Fibroblast of lung (primary cell): Measurements from ENCODE around the gene IL6R.

Source experiments
- CTCF ChIP-seq, 2 donors: IDR thresholded peaks in 1 of 2; conservative IDR thresholded peaks in 1 of 2; 1 replicate in 1 of 2; 2 replicates in 1 of 2; pipeline ENCODE4 v1.5.1; 2011 to 2012; ENCODE audit warnings: low read length in 2 of 2, control low read depth in 1 of 2, inconsistent platforms in 1 of 2, low read depth in 1 of 2, mild to moderate bottlenecking in 1 of 2
- EZH2 ChIP-seq: IDR thresholded peaks from 2 replicates; pipeline ENCODE4 v1.5.1; 2012; ENCODE audit warnings: low read length, control low read depth, mild to moderate bottlenecking; ENCODE audit errors: missing control alignments

- TF ChIP-seq CTCF (conservative IDR thresholded peaks at IDR 0.05 in 1 of 2, IDR thresholded peaks at IDR 0.05 in 1 of 2; ENCODE audit: low read depth in 1 of 2, low read length in 2 of 2) (no peak), EZH2 (no peak)
Observed at GRCh38 chr1:154384650-154385489, 20.3 kb upstream of the IL6R start.
